Activated T-helper 9 cell treated with anti-CD3 and anti-CD28 coated beads, Interleukin-2, amount 50 U/mL, for 16 hours (primary cell): ENCODE results near the gene MED27.
"Not testable (repeated sequence)": the region's sequence is repeated elsewhere in the genome, so short reads cannot be mapped to it uniquely, and the experiment has no call there.

Experiments used
- DNase-seq: peaks from one replicate; pipeline ENCODE4 v3.0.0-alpha.2; 2020; ENCODE audit warnings: low read depth

The MED27 gene

GRCh38 chr9:132077881-132078698 lies 1.6 kb downstream of the MED27 start:
- peak; percentile 3 for DNase-seq

GRCh38 chr9:132075853-132076252 lies 3.8 kb downstream of the MED27 start:
- DNase-seq, result no peak

- DNase-seq, result no peak
Observed at GRCh38 chr9:132074736-132075135, 4.9 kb downstream of the MED27 start.

- DNase-seq, result no peak
Observed at GRCh38 chr9:132071847-132072507, 7.7 kb downstream of the MED27 start.

GRCh38 chr9:132069046-132069898 lies 10.4 kb downstream of the MED27 start:
- no peak for DNase-seq

GRCh38 chr9:132068605-132069004 lies 11.1 kb downstream of the MED27 start:
- no peak for DNase-seq

GRCh38 chr9:132066511-132066910 lies 13.2 kb downstream of the MED27 start:
- DNase-seq, result no peak

- no peak for DNase-seq
Observed at GRCh38 chr9:132066057-132066456, 13.6 kb downstream of the MED27 start.

GRCh38 chr9:132063281-132063680 lies 16.4 kb downstream of the MED27 start:
- DNase-seq, result no peak

- no peak for DNase-seq
Observed at GRCh38 chr9:132062806-132063205, 16.9 kb downstream of the MED27 start.

GRCh38 chr9:132061526-132061925 lies 18.1 kb downstream of the MED27 start:
- DNase-seq, result no peak

GRCh38 chr9:132059361-132059760 lies 20.3 kb downstream of the MED27 start:
- no peak for DNase-seq

GRCh38 chr9:132058226-132058625 lies 21.4 kb downstream of the MED27 start:
- not testable (repeated sequence) for DNase-seq

GRCh38 chr9:132056717-132057560 lies 22.7 kb downstream of the MED27 start:
- no peak for DNase-seq

- DNase-seq, result no peak
Observed at GRCh38 chr9:132055756-132056155, 23.9 kb downstream of the MED27 start.

- no peak for DNase-seq
Observed at GRCh38 chr9:132054024-132054423, 25.6 kb downstream of the MED27 start.

- no peak for DNase-seq
Observed at GRCh38 chr9:132049900-132050299, 29.8 kb downstream of the MED27 start.

- DNase-seq, result no peak
Observed at GRCh38 chr9:132049323-132049882, 30.3 kb downstream of the MED27 start.

- no peak for DNase-seq
Observed at GRCh38 chr9:132048201-132048600, 31.5 kb downstream of the MED27 start.

GRCh38 chr9:132046456-132046855 lies 33.2 kb downstream of the MED27 start:
- no peak for DNase-seq

- DNase-seq, result no peak
Observed at GRCh38 chr9:132044176-132044875, 35.3 kb downstream of the MED27 start.
